ENCODE measurements around the gene ROR1. TPM values are rescaled to one million over a fixed set of nuclear protein-coding genes. Genes with fewer than 3 reads are reported as not detected.

Gene ROR1
- total RNA-seq, 2 donors from 2014 or later, result 12.9 to 40.8 TPM

DNA sequence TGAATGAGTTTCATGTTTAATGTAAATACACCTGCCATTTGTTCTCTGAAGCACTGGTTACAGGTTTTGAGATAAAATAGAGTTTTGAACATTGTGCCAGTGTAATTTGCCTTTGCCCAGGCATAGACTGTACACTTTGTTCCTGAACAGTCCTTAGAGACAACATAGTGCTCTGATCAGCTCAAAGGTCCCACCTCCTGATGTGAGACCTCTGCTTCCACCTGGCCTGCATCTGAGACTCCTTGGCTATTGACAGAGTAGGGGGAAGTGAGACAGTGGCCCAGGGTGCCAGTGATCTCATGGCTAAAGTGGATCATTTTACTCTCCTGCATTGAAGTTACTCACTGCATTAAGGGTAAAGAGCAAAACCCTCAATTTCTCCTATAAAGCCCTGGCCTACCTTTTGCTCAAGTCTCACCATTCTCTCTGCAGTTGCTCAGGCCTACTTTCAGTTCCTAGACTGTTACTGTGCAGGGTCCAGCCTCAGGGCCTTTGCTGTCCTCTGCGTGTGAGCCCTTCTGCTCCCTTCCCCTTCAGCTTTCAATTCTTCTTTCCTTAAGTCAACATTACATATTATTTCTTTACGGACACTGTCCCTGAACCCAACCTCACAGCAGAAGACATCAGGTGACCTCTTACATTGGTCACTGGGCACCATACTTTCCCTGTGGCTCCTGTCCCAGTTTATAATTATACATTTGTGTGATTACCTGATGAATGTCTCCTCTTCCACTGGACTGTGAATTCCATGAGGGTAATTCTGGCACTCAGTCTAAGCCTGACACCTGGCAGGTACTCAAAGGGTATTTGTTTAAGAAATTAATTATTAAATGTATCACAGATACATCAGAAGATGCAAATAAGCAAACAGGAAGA, 142.9 kb downstream of the ROR1 start:
- no peak overlapping the region for H3K4me3 ChIP-seq
- no peak overlapping the region for H3K27ac ChIP-seq
- H3K4me1 ChIP-seq, result peaks cover 0 to 34% of the 10 kb centered on the region in 2 donors
- no peaks in the 10 kb centered on the region for H3K27me3 ChIP-seq
- no peaks in the 10 kb centered on the region for H3K9me3 ChIP-seq
- no peaks in the 10 kb centered on the region for H3K36me3 ChIP-seq
- DNase-seq (ENCODE audit: low spot score), result no peak
- no peak for TF ChIP-seq CTCF (IDR thresholded peaks at IDR 0.05)

- DNase-seq (ENCODE audit: low spot score), result no peak
- TF ChIP-seq CTCF (IDR thresholded peaks at IDR 0.05), result peak in 1 of 2 donors; percentile 16
- Histone ChIP-seq H3K4me1 (peaks cover 0 to 36% of the 10 kb centered on the region in 2 donors), H3K4me3 (no peak overlapping the region), H3K9me3 (no peaks in the 10 kb centered on the region), H3K27ac (no peak overlapping the region), H3K36me3 (no peaks in the 10 kb centered on the region), H3K27me3 (no peaks in the 10 kb centered on the region)
Observed at GRCh38 chr1:63917571-63918417, 144.0 kb downstream of the ROR1 start.

- H3K27ac ChIP-seq, result no peak overlapping the region
- H3K4me3 ChIP-seq, result no peak overlapping the region
Observed at GRCh38 chr1:63918418-63918945, 144.7 kb downstream of the ROR1 start.

GRCh38 chr1:63920154-63921117, 146.6 kb downstream of the ROR1 start:
- Histone ChIP-seq H3K9me3 (no peaks in the 10 kb centered on the region), H3K4me3 (no peak overlapping the region), H3K27me3 (no peaks in the 10 kb centered on the region), H3K4me1 (peaks cover 0 to 29% of the 10 kb centered on the region in 2 donors), H3K36me3 (no peaks in the 10 kb centered on the region), H3K27ac (peak overlapping the region in 1 of 2 donors; percentile 51)
- DNase-seq (ENCODE audit: low spot score), result no peak
- TF ChIP-seq CTCF (IDR thresholded peaks at IDR 0.05), result peak in 1 of 2 donors; percentile 13

More at GRCh38 chr1:63918418-63918945, 144.7 kb downstream of the ROR1 start:
- TF ChIP-seq CTCF (IDR thresholded peaks at IDR 0.05), result no peak
- Histone ChIP-seq H3K27me3 (no peaks in the 10 kb centered on the region), H3K4me1 (peaks cover 0 to 36% of the 10 kb centered on the region in 2 donors), H3K9me3 (no peaks in the 10 kb centered on the region), H3K36me3 (no peaks in the 10 kb centered on the region)
- no peak for DNase-seq (ENCODE audit: low spot score)

DNA sequence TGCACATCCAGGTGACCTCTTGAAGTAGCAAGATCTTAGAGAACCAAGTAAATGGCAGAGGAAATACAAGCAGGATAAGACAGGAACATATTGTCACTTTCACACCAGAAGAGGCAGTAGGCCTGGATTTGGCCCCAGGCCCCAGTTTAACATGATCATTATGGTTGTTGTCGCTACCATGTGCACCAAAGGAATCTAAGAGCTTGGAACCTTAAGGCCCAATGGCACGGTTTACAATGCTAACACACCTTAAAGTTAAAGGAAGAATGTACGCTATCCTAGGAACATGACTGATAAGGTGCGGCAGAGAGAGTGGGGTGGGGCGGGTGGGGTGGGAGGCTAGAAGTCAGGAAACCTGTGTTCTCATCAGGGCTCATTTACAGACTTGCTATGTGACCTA, 147.5 kb downstream of the ROR1 start:
- TF ChIP-seq CTCF (IDR thresholded peaks at IDR 0.05), result no peak
- Histone ChIP-seq H3K27ac (peak overlapping the region in 1 of 2 donors; percentile 76), H3K9me3 (no peaks in the 10 kb centered on the region)

More for the DNA sequence above, 147.5 kb downstream of the ROR1 start:
- no peak for DNase-seq (ENCODE audit: low spot score)
- Histone ChIP-seq H3K4me1 (peaks cover 0 to 29% of the 10 kb centered on the region in 2 donors), H3K36me3 (no peaks in the 10 kb centered on the region), H3K27me3 (no peaks in the 10 kb centered on the region), H3K4me3 (no peak overlapping the region)

Measured in right atrium auricular region (tissue), 2 donors.